H1 (cell line): ENCODE results near the gene SPATA25. TPM values are rescaled to one million over a fixed set of nuclear protein-coding genes. Genes with fewer than 3 reads are reported as not detected.

Experiments used
- CTCF ChIA-PET: fragments of 300-600 bp; sonication (Branson Sonifier 250); formaldehyde crosslinking; loops from one replicate; lab custom pipeline; 2021; ENCODE audit not compliant: partially characterized antibody; lab: Charles Lee
- POLR2A ChIA-PET: fragments of 300-600 bp; sonication (Branson Sonifier 250); formaldehyde crosslinking; loops from one replicate; lab custom pipeline; 2021; ENCODE audit warnings: inconsistent platforms; ENCODE audit not compliant: partially characterized antibody; lab: Charles Lee
- DNase-seq, 2 experiments: peaks; one replicate each; pipeline versions ENCODE4 v3.0.0 to v3.0.0-alpha.2; 2010 to 2022; ENCODE audit warnings: low spot score in 2 of 2, low read depth in 1 of 2, mixed read lengths in 1 of 2
- FAIRE-seq: peaks from 2 replicates; lab custom pipeline; 2011; peaks lifted over from hg19 to GRCh38; lab: Jason Lieb, UNC
- H2AFZ ChIP-seq: 2 replicates; pipeline ENCODE4 v1.8.1; 2012; ENCODE audit warnings: low read length, inconsistent platforms
- H2AK5ac ChIP-seq: 2 replicates; pipeline ENCODE4 v1.6.1; 2013; ENCODE audit warnings: low read depth, low read length
- H2BK120ac ChIP-seq: replicated peaks from 2 replicates; pipeline ENCODE3; 2013; ENCODE audit warnings: low read depth, low read length, inconsistent platforms
- H2BK12ac ChIP-seq: 2 replicates; pipeline ENCODE4 v1.6.1; 2013; ENCODE audit warnings: low read depth, low read length
- H2BK15ac ChIP-seq: 2 replicates; pipeline ENCODE4 v1.6.1; 2013; ENCODE audit warnings: low read length
- H2BK20ac ChIP-seq: 2 replicates; pipeline ENCODE4 v1.6.1; 2013; ENCODE audit warnings: low read length
- H2BK5ac ChIP-seq: 2 replicates; pipeline ENCODE4 v1.6.1; 2013; ENCODE audit warnings: low read depth, low read length
- H3K14ac ChIP-seq: 2 replicates; pipeline ENCODE4 v1.6.1; 2013; ENCODE audit warnings: inconsistent platforms; ENCODE audit not compliant: insufficient read length
- H3K18ac ChIP-seq: 2 replicates; pipeline ENCODE4 v1.6.1; 2013; ENCODE audit warnings: low read length; ENCODE audit errors: extremely low read depth
- H3K23ac ChIP-seq: 2 replicates; pipeline ENCODE4 v1.6.1; 2013; ENCODE audit warnings: inconsistent platforms; ENCODE audit not compliant: insufficient read length
- H3K23me2 ChIP-seq: 2 replicates; pipeline ENCODE4 v1.6.1; 2013; ENCODE audit warnings: low read depth, low read length
- H3K27ac ChIP-seq: 2 replicates; pipeline ENCODE4 v1.6.1; 2011; ENCODE audit warnings: low read depth, low read length, inconsistent platforms
- H3K27me3 ChIP-seq, 4 experiments: replicated peaks in 1 of 4; 1 replicate in 1 of 4; 2 replicates in 3 of 4; pipeline versions ENCODE4 v1.6.1 to v1.8.1; 2011 to 2013; ENCODE audit warnings: low read length in 3 of 4, mild to moderate bottlenecking in 3 of 4, inconsistent platforms in 2 of 4, mixed read lengths in 2 of 4, moderate library complexity in 1 of 4; ENCODE audit not compliant: control insufficient read depth in 3 of 4, insufficient read depth in 3 of 4; ENCODE audit errors: extremely low read depth in 1 of 4
- H3K36me3 ChIP-seq, 4 experiments: 2 replicates each; pipeline versions ENCODE4 v1.6.1 to v1.8.1; 2011 to 2013; ENCODE audit warnings: mild to moderate bottlenecking in 4 of 4, low read length in 3 of 4, moderate library complexity in 2 of 4, control low read depth in 1 of 4, inconsistent platforms in 1 of 4; ENCODE audit not compliant: insufficient read depth in 4 of 4, control insufficient read depth in 2 of 4
- H3K4ac ChIP-seq: replicated peaks from 2 replicates; pipeline ENCODE3; 2013; ENCODE audit warnings: low read length, low read depth, mixed read lengths, inconsistent platforms; ENCODE audit not compliant: insufficient read length
- H3K4me1 ChIP-seq, 4 experiments: replicated peaks in 1 of 4; 1 replicate in 1 of 4; 2 replicates in 3 of 4; pipeline versions ENCODE4 v1.6.1 to v1.8.1; 2011 to 2013; ENCODE audit warnings: low read length in 3 of 4, inconsistent platforms in 2 of 4, mixed read lengths in 1 of 4; ENCODE audit not compliant: insufficient read depth in 4 of 4, control insufficient read depth in 3 of 4
- H3K4me2 ChIP-seq, 2 experiments: 2 replicates each; pipeline versions ENCODE4 v1.6.1 to v1.8.1; 2011 to 2013; ENCODE audit warnings: low read depth in 2 of 2, low read length in 2 of 2, control low read depth in 1 of 2, inconsistent platforms in 1 of 2, mild to moderate bottlenecking in 1 of 2; ENCODE audit not compliant: insufficient read depth in 1 of 2
- H3K4me3 ChIP-seq, 4 experiments: fragments of 200-600, 300-600 bp in 1 of 4; sonication (generic), shearing (Covaris generic), sonication (Bioruptor Twin) in 1 of 4; 2 replicates each; pipeline versions ENCODE4 v1.5.1 to v1.8.1; 2011 to 2016; ENCODE audit warnings: low read length in 4 of 4, low read depth in 3 of 4, control low read depth in 2 of 4, inconsistent platforms in 2 of 4, mild to moderate bottlenecking in 2 of 4, mixed read lengths in 1 of 4, moderate library complexity in 1 of 4; ENCODE audit not compliant: insufficient read depth in 2 of 4; ENCODE audit errors: extremely low read depth in 1 of 4
- H3K56ac ChIP-seq: replicated peaks from 2 replicates; pipeline ENCODE3; 2013; ENCODE audit warnings: low read depth, mild to moderate bottlenecking, mixed read lengths, low read length, inconsistent platforms; ENCODE audit not compliant: insufficient read length
- H3K79me1 ChIP-seq: 2 replicates; pipeline ENCODE4 v1.6.1; 2013; ENCODE audit warnings: low read depth, low read length, control low read depth
- H3K79me2 ChIP-seq, 2 experiments: 2 replicates each; pipeline versions ENCODE4 v1.6.1 to v1.8.1; 2012 to 2013; ENCODE audit warnings: low read length in 2 of 2, mild to moderate bottlenecking in 2 of 2, inconsistent platforms in 1 of 2; ENCODE audit not compliant: insufficient read depth in 2 of 2, control insufficient read depth in 1 of 2
- H3K9ac ChIP-seq, 4 experiments: replicated peaks in 1 of 4; 1 replicate in 1 of 4; 2 replicates in 3 of 4; pipeline versions ENCODE4 v1.6.1 to v1.8.1; 2011 to 2013; ENCODE audit warnings: low read depth in 3 of 4, low read length in 3 of 4, control low read depth in 2 of 4, mild to moderate bottlenecking in 2 of 4, moderate library complexity in 2 of 4, inconsistent platforms in 1 of 4; ENCODE audit errors: extremely low read depth in 1 of 4
- H3K9me3 ChIP-seq, 2 experiments: 2 replicates each; pipeline versions ENCODE4 v1.6.1 to v1.8.1; 2012 to 2013; ENCODE audit warnings: mild to moderate bottlenecking in 2 of 2, moderate library complexity in 2 of 2, control low read depth in 1 of 2, inconsistent platforms in 1 of 2, low read depth in 1 of 2, low read length in 1 of 2, mixed read lengths in 1 of 2; ENCODE audit not compliant: insufficient read depth in 2 of 2
- H4K20me1 ChIP-seq, 2 experiments: replicated peaks in 1 of 2; 2 replicates each; pipeline versions ENCODE3 to v1.8.1; 2011 to 2013; ENCODE audit warnings: inconsistent platforms in 2 of 2, low read length in 2 of 2, mild to moderate bottlenecking in 1 of 2; ENCODE audit not compliant: insufficient read depth in 2 of 2, control insufficient read depth in 1 of 2
- H4K5ac ChIP-seq: 2 replicates; pipeline ENCODE4 v1.6.1; 2013; ENCODE audit warnings: low read length, low read depth, mixed read lengths, inconsistent platforms; ENCODE audit not compliant: insufficient read length
- H4K8ac ChIP-seq: 2 replicates; pipeline ENCODE4 v1.8.0; 2013; ENCODE audit warnings: mild to moderate bottlenecking, moderate library complexity, low read length, inconsistent platforms; ENCODE audit not compliant: insufficient read depth; ENCODE audit errors: extremely low read depth
- H4K91ac ChIP-seq: replicated peaks from 2 replicates; pipeline ENCODE3; 2013; ENCODE audit warnings: low read length, mixed read lengths, inconsistent platforms; ENCODE audit not compliant: insufficient read length
- BCL11A ChIP-seq, 2 experiments: IDR thresholded peaks; one replicate each; pipeline ENCODE4 v1.6.1; 2011; ENCODE audit warnings: low read depth in 2 of 2, low read length in 2 of 2, mild to moderate bottlenecking in 2 of 2
- CTBP2 ChIP-seq: IDR thresholded peaks from 2 replicates; pipeline ENCODE4 v1.7.0; 2011; ENCODE audit warnings: borderline replicate concordance, mild to moderate bottlenecking, moderate library complexity, mixed read lengths, low read length; ENCODE audit not compliant: insufficient read depth, insufficient read length
- KDM5A ChIP-seq: fragments of 200-600 bp; IDR thresholded peaks from 2 replicates; pipeline ENCODE4 v1.7.1; 2012; ENCODE audit warnings: mild to moderate bottlenecking, low read length, inconsistent platforms, mixed read lengths
- RBBP5 ChIP-seq: IDR thresholded peaks from 2 replicates; pipeline ENCODE4 v1.7.1; 2012; ENCODE audit warnings: low read depth, mild to moderate bottlenecking, inconsistent platforms, low read length, moderate library complexity, borderline replicate concordance
- TCF12 ChIP-seq: IDR thresholded peaks from 2 replicates; pipeline ENCODE4 v1.6.1; 2011; ENCODE audit warnings: low read depth, mild to moderate bottlenecking, low read length
- WGBS, 2 experiments: shearing (Covaris generic) in 1 of 2; methylation state at CpG; one replicate each; pipeline versions ENCODE4 v1.1.6 to v1.1.7; 2013 to 2015; ENCODE audit warnings: low lambda C conversion rate in 2 of 2, mixed read lengths in 2 of 2, inconsistent platforms in 1 of 2, low coverage in 1 of 2, missing lambda C conversion rate in 1 of 2; ENCODE audit not compliant: insufficient replicate concordance in 2 of 2, insufficient coverage in 1 of 2, insufficient read length in 1 of 2; ENCODE audit errors: extremely low coverage in 1 of 2, missing lambda C conversion rate in 1 of 2; 5-methylcytosine and 5-hydroxymethylcytosine counted together
- polyA plus RNA-seq, 7 experiments: library from polyadenylated mRNA; depleted of rRNA in 3 of 7; stranded (reverse) in 5 of 7; unstranded in 2 of 7; fragments of >200 nt in 5 of 7; fragments of 200-250 nt in 2 of 7; gene quantifications; 1 replicate in 5 of 7; 2 replicates in 1 of 7; 4 replicates in 1 of 7; pipeline versions ENCODE4 v1.2.1 to v1.2.3, GENCODE V29; 2011 to 2013; ENCODE audit warnings: missing spikeins in 2 of 7, mixed read lengths in 2 of 7
- total RNA-seq: library from RNA; stranded (reverse); fragmentation: NEBNext Ultra II Directional; extraction: Animal tissue kit (Norgen Biotek cat#: 25700); gene quantifications from 2 replicates; pipeline ENCODE4 v1.2.1, GENCODE V29; 2021

SPATA25 gene
- total and polyA plus RNA-seq, 2 of the 8 experiments (the other 6 are each of a cell fraction or from before 2014, with no cell fraction given) = 2.0 to 3.0 TPM

GRCh38 chr20:45913116-45913515 lies 25.7 kb upstream of the SPATA25 start:
- Histone ChIP-seq H3K4me1 (peaks cover 0 to 2% (median 0%) of the 10 kb centered on the region in 4 experiments; a peak in 3 of 7 replicates), H3K79me2 (0 out of 4 replicates have a peak, but pooled peaks cover 0 to 3% of the 10 kb centered on the region in 2 experiments), H3K9ac (no peak overlapping the region), H3K23ac (no peak overlapping the region), H3K4me3 (no peak overlapping the region), H4K20me1 (peaks cover 2 to 9% of the 10 kb centered on the region in 2 experiments), H3K56ac (no peak overlapping the region), H3K27ac (no peak overlapping the region), H2AFZ (no peak overlapping the region), H3K18ac (no peak overlapping the region), H2BK15ac (no peak overlapping the region), H4K91ac (no peak overlapping the region), H2BK20ac (no peak overlapping the region), H2AK5ac (no peak overlapping the region), H3K4ac (no peak overlapping the region), H4K8ac (no peak overlapping the region), H4K5ac (no peak overlapping the region), H3K79me1 (no peaks in the 10 kb centered on the region), H3K14ac (no peak overlapping the region), H3K9me3 (no peaks in the 10 kb centered on the region), H3K36me3 (peaks cover 0 to 10% (median 4%) of the 10 kb centered on the region in 4 experiments; a peak in 4 of 8 replicates), H3K27me3 (no peaks in the 10 kb centered on the region), H3K4me2 (peak overlapping the region in 1 of 2 experiments; percentile 90; a peak in 1 of 4 replicates), H2BK12ac (no peak overlapping the region; the same call in 1 of the 2 replicates), H2BK120ac (no peak overlapping the region), H2BK5ac (no peak overlapping the region; the same call in 1 of the 2 replicates), H3K23me2 (peaks cover 11% of the 10 kb centered on the region; the same call in 1 of the 2 replicates)
- FAIRE-seq (no peak), DNase-seq (no peak)
- 87% methylated on average over 5 of the region's 5 CpGs; no CpG with 5 or more reads in 1 of the 2 experiments for WGBS, 2 experiments
- TF ChIP-seq CTBP2 (no peak), KDM5A (no peak), BCL11A (IDR thresholded peaks at IDR 0.05; ENCODE audit: low read depth in 2 of 2, low read length in 2 of 2) (no peak), TCF12 (no peak), RBBP5 (no peak)
- POLR2A ChIA-PET = interaction anchor here (1.1 to 5.8 kb wide), 3 partner anchors 14 to 24 kb away, joined by 8 to 65 read pairs (median 50); partner anchors contain the start of gene PCIF1
- CTCF ChIA-PET = no interaction called here
